Neural cell (in vitro differentiated cells): Measurements from ENCODE around the gene ACOT6.

ENCODE experiments used
- CTCF ChIP-seq: fragments of 450-650 bp; IDR thresholded peaks from 2 replicates; pipeline ENCODE4 v1.5.1; 2014; ENCODE audit warnings: antibody characterized with exemption, mild to moderate bottlenecking, moderate library complexity; ENCODE audit not compliant: poor library complexity, severe bottlenecking
- EZH2 ChIP-seq: fragments of 200-600, 300-800 bp; shearing (Covaris generic), sonication (generic); IDR thresholded peaks from 2 replicates; pipeline ENCODE4 v1.6.1; 2014; ENCODE audit warnings: antibody characterized with exemption, low read length, borderline replicate concordance, mild to moderate bottlenecking; ENCODE audit not compliant: insufficient read depth, poor library complexity, severe bottlenecking
- SMC3 ChIP-seq: fragments of 450-650 bp; conservative IDR thresholded peaks from 2 replicates; pipeline ENCODE4 v1.6.1; 2014; ENCODE audit warnings: antibody characterized with exemption, mild to moderate bottlenecking, moderate library complexity; ENCODE audit not compliant: poor library complexity

DNA sequence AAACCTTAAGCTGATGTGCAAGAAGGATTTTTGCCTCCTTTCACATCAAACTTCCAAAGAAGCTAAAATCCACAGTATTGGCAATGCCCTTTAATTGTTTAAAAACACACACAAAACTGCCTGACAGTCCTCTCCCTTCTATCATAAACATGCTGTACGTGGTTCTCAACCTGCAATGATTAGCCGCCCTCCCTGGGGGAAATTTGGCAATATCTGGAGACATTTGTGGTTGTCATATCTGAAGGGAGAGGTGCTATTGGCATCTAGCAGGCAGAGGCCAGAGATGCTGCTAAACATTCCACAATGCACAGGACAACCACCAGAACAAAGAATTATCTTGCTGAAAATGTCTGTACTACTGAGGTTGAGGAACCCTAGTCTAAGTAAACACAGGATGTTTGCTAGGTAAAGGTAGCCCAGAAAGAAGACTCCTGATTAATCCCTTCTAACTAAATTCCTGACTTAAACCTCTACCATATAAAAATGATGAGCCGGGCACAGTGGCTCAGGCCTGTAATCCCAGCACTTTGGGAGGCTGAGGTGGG, 1.2 kb downstream of the ACOT6 start:
- TF ChIP-seq CTCF, result no peak
- TF ChIP-seq EZH2, result no peak
- no peak for TF ChIP-seq SMC3
